Activated CD4-positive, CD25-positive, alpha-beta regulatory T cell treated with anti-CD3 and anti-CD28 coated beads, Interleukin-2, amount 50 U/mL, for 72 hours (primary cell): Measurements from ENCODE around the gene IFI16.
"Not testable (repeated sequence)": the region's sequence is repeated elsewhere in the genome, so short reads cannot be mapped to it uniquely, and the experiment has no call there.

Experiments
- DNase-seq: peaks from one replicate; pipeline ENCODE4 v3.0.0; 2021

IFI16 gene

DNA sequence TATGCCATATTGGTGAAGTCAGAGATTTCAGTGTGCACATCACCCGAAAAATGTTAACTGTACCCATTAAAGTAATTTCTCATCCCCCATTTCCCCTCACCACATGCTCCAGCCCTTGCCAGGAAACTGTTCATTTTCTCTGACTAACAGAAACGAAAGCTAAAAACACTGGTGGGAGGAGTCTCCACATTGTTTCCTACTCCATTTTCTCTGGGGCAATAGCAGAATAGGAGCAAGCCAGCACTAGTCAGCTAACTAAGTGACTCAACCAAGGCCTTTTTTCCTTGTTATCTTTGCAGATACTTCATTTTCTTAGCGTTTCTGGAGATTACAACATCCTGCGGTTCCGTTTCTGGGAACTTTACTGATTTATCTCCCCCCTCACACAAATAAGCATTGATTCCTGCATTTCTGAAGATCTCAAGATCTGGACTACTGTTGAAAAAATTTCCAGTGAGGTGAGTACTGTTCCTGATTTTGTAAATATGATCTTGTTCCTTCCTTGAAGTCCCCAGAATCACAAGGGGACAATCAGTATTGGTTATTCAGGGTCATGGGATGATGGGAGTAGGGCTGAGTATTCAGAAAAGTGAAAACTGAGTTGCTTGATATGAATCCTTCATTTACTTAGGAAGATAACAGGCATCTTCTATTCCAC lies at the start of gene IFI16:
TSS of gene IFI16 (plus strand) at position 204 of the 658 bp plus-strand sequence. CDS start 4,774 bp downstream, outside the sequence.
- no peak for DNase-seq

DNA sequence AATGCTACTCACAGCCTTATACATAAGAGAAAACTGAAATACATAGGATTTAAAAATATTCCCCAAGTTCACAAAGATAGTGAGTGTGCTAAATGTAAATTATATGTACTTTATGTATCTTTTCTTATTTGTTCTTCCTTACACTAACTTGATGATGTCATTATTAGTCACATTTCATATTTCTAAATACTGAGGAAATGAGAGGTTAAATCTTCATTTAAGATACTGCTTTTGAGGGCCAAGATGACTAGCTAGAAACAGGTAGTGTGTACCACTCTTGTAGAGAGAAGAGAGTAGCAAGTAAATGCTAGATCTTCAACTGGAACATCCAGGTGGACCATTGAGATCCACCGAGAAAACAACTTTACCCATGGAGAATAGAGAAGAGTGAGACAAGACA lies 48.5 kb upstream of the IFI16 start:
- no peak for DNase-seq

DNA sequence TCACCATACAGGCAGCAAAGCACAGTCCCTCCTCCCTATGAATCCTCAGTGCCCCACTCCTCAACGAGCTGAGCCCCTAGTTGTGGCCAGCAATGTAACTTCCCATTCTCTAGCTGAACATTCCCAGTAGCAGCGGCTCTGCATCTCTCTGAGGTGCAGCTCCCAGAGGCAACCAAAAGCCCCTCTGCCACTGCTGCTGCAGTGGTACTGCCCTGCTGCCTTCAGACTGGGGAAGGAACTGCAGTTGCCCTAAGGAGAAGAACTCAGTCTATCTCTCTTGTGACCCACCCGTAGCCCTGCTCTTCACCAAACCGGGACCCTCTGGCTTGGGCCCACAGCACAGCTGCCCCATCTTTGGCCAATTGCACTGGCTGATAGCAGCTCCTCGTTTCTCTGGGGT lies 46.7 kb upstream of the IFI16 start:
- no peak for DNase-seq

DNA sequence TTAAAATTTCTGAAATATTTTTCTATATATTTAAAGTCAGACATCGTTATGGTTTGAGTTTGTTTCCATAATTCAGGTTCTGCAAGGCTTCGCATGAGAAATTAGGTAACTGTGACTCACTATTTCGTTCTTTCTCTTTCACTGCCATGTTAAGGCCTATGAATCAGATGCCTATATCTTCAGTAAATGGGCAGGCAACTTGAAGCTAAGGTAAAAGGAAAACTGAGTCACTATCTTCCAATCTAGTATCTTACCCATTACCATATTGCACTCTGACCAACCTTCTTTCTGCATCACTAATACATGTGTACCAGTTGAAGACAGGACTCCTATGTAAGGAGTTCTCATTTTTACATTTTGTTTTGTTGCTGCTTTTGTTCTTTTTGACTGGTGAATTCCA lies 40.5 kb upstream of the IFI16 start:
- DNase-seq = no peak

DNA sequence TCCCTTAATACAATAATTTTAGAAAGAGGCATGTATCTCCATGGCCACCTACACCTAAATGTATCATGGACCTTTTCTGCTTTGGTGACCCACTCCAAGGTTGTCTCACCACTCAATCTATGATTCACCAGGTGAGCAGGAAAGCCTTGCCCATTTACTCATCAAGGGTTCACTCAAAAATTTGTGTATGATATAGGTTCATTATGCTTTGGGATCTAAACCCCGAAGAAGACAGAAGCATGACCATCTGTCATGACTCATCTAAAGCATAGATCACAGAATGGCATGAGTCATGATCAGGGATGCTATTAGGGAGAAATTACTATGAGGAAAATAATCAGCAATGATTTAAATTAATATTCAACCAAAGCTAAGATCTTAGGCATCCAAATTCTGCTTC lies 39.9 kb upstream of the IFI16 start:
- DNase-seq = no peak

DNA sequence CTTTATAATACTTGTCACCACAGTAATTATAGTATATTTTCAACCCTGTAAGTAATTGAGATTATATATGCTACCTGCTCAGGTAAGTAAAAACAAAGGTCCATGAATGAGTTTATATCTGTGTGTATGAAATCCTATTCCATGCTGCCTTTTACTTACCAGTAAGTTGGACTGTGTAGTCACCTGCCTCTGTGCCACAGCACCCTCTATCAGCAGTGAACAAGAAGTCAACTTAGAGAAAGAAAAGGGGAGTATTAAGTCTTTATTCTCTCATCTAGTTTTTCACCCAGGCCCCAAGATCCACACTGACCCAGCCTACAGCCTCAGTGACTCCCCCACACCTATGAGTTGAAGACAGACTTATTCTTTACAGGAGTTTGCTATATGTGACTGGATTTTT lies 36.9 kb upstream of the IFI16 start:
- DNase-seq = no peak

DNA sequence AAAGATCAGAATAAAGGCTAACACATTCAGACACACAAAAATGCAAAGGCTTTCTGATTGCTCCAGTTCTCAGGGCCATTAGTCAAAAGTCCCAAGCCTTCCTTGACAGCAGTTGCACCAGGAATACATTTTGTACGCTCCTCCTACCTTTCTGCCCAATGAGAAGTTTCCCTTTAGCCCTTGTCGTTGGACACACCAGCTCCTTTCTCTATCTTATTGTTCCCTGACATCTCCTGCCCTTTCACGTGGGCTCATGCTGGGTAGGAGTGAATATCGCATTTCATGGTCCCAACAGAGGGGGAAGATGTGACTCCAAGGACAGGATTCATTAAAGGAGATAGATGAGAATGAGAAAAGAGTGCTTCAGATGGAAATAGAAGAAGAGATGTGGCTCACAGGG lies 33.5 kb upstream of the IFI16 start:
- no peak for DNase-seq

DNA sequence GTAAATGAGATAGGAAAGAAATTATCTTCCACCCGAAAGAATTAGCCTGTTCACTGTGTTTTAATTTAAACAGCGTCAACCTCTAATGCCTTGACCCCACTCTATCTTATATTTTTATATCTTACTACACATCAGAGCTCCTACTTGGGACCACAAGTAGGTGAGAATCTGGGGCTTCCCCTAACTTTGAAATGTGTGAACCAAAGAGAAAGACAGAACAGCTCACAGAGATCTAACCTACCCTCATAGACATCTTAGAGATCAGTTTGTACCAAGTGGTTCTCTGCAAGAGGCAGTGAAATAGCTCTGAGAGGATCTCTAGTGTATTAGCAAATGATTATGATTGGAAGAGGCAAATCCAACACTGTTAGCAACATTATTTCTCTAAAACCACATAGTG lies 31.0 kb upstream of the IFI16 start:
- DNase-seq = no peak

DNA sequence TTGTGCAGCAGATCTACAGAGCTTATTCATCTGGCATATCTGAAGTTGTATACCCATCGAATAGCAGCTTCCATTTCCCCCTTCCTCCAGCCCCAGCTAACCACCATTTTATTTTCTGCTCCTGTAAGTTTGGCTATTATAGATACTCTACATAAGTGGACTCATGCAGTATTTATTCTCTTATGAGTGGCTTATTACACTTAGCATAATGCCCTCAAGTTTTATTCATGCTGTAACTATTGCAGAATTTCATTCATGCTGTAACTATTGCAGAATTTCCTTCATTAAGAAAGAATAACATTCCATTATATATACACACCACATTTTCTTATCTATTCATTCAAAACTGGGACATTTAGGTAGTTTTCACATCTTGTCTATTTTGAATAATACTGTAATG lies 30.5 kb upstream of the IFI16 start:
- no peak for DNase-seq

DNA sequence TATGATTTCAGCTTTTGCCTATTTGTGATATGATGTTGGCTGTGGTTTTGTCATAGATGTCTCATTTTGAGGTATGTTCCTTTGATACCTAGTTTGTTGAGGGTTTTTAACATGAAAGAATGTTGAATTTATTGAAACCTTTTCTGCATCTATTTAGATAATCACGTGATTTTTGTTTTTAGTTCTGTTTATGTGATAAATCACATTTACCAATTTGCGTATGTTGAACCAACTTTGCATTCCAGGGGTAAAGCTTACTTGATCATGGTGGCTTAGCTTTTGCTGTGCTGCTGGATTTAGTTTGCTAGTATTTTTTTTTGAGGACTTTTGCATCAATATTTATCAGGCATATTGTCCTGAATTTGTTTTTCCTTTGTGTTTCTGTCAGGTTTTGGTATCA lies 26.5 kb upstream of the IFI16 start:
- DNase-seq = no peak

DNA sequence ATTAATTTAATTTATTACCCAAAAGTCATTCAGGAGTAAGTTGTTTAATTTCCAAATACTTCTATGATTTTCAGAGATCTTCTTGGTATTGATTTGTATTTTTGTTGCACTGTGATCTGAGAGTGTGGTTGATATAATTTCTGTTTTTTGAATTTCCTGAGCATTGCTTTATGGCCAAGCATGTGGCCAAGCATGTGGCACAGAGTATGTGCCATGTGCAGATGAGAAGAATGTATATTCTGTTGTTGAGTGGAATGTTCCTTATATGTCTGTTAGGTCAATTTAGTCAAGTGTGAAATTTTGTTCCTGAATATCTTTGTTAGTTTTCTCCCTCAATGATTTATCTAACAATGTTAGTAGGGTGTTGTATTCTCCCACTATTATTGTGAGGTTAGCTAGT lies 25.3 kb upstream of the IFI16 start:
- no peak for DNase-seq

DNA sequence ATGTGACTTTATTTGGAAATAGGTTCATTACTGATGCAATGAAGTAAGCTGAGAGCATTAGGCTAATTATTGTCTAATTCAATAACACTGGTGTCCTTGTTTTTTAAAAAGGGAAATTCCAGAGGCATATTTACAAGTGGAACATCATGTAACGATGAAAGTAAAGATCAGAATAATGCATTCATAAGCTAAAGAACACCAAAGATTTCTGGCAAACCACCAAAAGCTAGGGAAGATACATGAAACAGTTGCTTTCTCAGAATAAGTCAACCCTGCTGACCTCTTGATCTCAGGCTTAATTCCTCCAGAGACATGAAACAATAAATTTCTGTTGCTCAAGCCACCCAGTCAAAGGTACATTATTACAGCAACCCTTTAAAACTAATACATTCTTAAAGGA lies 20.3 kb upstream of the IFI16 start:
- DNase-seq = no peak

DNA sequence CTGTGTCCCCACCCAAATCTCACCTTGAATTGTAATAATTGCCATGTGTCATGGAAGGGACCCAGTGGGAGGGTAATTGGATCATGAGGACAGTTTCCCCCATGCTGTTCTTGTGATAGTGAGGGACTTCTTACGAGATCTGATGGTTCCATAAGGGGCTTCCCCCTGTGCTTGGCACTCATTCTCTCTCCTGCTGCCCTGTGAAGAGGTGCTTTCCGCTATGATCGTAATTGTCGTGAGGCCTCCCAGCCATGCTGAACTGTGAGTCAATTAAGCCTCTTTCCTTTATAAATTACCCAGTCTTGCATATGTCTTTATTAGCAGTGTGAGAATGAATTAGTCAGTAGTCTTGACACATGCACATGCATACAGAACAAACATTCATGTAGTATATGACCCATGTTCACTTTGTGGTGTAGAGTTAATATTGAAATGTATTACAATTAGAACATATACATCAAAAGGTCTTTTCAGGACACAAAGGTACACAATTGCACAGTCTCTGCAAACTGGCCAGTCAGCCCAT lies 16.9 kb upstream of the IFI16 start:
- no peak for DNase-seq

DNA sequence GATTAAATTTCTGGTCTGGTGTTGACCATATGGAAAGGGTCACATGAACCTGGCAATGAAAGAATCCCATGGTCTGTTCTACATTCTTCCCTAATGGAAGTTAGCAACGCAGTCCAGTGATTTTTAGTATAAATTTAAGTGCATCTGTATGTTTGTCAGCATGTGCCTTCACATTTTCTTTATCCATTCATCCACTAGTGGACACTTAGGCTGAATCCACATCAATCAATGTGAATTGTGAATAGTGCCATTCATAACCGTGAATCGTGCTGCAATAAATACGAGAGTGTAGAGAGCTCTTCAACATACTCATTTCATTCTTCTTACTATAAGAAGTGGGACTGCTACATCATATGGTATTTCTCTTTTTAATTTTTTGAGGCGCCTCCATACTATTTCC lies 12.7 kb upstream of the IFI16 start:
- no peak for DNase-seq

DNA sequence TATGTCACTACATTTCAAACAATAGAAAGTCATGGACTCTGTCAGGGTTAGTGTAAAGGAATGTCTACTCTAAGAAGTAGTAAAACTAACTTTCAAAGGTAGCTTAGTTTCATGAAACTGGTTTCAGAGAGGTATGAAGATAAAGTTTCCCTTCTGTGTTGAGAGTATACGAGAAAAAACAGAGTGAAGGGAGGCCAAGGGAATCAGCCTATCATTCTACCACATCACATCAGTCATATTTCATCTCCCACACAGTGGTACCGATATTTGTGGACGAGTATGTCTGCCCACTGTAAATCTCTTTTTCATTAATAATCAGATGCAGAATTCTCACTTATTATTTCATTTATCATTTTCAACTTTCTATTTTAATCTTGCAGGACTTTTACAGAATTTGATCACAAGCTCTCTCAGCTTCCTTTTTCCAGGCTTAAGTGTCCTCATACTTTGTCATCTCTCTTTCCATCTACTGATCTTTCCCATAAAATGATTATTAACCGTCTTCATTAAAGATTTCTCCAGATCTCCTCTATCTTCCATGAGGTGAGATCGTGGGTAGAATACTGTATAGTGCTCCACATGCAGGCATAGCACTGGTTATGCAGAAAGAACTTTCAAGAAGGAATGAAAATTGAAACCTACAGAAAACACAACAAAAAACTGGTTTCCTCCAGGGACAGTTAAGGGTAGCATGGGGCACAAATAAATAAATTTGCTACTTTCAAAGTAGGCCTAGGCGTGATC lies 11.5 kb upstream of the IFI16 start:
- no peak for DNase-seq

DNA sequence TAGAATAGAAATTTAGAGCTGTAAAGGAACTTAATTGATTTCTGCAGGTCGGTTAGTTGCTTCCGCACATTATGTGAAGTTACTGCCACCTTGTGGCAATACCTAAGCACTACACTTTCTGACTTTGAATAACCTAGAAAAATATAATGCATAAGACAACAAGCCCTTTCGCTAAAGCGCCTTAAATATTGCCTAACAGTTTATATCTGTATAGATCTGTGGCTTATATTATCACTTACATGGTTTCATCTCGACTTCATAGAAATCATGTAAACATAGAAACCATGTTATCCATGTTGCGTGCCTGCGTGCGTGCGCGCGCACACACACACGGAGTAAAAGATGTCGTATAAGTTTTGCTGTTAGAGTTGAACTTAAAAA lies 10.9 kb upstream of the IFI16 start:
- DNase-seq = no peak

DNA sequence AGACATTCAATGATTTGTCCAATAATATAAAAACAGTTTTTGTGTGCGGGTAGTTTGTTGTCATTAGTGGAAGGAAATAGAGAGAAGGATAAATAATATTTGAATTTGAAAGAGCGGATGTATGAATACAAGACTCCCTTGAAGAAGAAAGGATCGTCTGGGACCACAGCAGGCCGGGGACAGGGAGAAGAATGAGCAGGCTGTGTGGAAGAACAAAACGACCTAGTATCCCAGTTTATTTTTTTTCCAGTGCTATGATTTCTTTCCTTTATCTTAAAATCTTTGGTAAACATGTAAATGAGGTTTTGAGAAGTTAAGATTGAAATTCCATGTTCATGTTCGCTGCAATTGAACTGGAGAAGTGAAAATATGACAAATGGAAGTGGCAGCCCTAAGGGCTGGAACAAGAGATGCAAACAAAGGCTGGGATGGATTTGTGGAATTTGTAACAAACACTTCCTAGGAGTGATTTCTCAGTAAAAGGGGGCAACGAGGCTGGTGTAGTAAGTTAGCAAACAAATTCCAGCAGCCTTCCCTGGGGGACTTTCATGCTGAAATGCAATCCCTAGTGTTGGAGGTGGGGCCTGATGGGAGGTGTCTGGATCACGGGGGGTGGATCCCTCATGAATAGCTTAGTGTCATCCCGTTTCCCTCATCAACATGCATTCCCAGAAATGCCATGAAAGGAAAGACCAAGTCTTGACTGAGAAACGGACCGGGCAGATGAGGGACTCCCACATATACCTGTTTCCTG lies 10.2 kb upstream of the IFI16 start:
- DNase-seq = no peak

DNA sequence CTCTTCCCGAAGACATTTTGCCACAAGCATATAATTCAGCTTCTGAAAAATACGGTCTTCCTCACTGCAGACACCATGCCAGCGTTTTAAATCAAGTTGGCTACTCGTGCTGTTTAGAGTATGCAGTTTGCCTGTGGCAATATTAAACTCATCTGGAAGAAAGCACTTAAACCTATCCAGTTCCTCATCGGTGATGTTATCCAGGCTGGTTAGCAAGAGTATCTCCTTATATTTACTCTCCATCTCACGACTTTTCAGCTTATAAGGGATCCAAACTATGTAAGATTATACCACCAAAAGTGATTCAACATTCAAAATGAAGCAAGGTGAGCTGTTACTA lies 9.7 kb upstream of the IFI16 start:
- DNase-seq = no peak

DNA sequence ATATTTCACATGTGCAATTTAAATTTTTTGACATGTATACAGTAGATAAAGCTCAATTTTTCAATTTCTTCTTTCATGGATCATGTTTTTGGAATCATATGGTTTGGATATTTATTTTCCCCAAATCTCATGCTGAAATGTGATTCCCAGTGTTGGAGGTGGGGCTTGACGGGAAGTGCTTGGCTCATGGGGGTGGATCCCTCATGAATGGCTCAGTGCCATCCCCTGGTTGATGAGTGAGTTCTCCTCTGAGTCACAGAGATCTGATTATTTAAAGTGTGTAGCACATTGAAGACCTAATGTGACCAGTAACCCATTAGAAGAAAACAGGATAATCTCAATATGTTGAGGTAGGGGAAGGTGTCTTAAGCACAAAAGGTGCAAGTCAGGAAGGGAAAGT lies 9.1 kb upstream of the IFI16 start:
- no peak for DNase-seq

DNA sequence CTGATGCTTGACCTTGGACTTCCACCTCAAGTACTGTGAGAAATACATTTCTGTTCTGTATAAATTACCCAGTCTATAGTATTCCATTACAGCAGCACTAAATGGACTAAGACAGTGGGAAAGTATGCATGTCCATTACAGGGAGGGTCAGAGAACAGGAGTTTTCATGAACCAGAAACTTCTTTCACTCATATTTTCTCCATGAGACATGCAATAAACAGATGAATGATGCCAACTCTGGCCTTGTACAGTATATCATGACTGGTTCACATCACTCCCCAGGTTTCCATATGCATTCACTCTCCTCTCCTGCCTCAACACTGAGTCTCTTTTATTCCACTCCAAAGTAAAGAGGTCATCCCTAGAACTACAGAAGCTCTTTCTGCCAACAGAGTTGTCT lies 4.5 kb upstream of the IFI16 start:
- DNase-seq = no peak

DNA sequence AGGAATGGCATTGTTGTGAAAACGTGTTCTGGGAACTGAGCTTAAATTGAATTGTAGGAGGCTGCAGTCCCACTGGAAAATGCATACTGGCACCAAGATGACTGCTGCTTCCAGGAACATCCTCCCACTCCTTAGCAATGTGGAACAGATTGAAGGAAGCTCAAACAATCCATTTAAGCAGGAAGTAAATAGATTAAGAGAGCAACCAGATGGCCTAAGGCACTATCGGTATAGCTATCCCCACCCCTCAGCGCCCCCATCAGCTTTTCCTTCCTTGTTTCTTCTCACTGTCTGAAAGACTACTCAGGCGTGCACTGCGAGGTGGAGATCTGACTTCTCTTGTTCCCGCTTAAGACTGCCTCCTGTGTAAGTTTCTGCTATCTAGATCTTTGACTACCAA lies 4.0 kb upstream of the IFI16 start:
- no peak for DNase-seq

DNA sequence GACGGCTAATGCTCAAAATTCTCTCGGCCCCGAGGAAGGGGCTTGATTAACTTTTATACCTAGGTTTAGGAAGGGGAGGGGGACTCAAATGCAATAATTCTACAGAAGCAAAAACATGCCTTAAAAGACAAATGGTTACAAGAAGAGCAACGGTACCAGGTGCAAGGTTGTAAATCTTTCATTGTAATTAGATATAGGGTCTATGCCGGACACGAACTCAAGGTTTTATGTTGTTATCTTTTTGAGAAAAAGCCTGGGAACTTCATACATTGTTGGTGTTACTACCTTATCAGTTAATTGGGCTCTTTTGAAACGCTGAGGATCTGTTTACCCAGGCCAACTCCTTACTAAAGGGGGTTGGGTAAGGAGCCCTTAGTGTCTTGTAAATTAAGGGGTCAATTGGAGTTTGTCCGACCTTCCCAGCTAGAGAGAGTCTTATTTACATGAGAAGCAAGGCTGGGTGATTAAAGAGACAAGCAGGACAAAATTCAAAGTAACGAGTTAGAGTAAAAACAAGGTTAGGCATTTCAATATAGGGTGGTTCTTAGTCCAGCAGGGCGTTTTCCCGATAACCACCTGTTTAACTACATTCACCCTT lies 3.4 kb upstream of the IFI16 start:
- not testable (repeated sequence) for DNase-seq

DNA sequence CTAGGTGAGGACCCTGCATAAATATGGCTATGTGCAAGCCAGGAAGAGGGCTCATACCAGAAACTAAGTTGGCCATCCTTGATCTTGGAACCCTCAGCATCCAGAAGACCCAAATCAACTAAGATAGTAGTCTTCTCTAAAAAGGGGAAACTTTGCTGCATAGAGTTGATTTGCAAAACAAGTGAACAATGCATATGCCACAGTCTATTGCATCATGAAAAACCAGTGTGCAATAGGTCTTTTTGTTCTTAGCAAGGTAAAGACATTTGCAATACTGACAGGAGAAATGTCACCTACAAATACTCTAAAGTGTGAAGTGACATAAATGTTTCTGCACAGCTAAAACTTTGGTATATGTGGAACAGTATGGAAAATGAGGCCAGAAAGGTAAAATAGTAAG lies 2.0 kb upstream of the IFI16 start:
- no peak for DNase-seq

DNA sequence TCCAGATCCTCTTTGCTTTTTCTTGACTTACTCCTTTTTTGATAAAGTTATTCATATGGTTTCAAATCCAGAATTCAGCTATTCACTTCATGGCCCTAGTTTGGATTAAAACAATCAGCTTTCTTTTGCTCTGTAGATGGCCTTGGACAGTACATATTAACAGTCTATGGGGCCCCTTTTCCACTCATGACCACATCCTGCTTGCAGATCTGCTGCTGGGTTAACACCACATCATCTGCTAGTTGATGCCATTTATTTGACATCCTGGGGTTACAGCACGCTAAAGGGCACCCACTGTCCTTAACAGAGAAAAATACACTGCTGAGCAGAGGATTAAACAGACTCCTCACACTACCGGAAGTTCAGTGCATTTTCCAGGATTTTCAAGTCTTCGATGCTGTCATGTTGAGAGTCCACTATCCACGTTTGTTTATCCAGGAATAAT lies 941 bp upstream of the IFI16 start:
- no peak for DNase-seq
